Thymus (tissue), 11 donors: ENCODE results near the gene UBE2D2. TPM values are rescaled to one million over a fixed set of nuclear protein-coding genes. Genes with fewer than 3 reads are reported as not detected.
"Not testable (repeated sequence)": the region's sequence is repeated elsewhere in the genome, so short reads cannot be mapped to it uniquely, and the experiment has no call there.

Source experiments
- DNase-seq, 9 donors: peaks; one replicate each; pipeline ENCODE4 v3.0.0-alpha.2; 2013; ENCODE audit warnings: low spot score in 9 of 9, low read depth in 6 of 9, missing footprints in 1 of 9
- H3K27ac ChIP-seq, 2 donors: one replicate each; pipeline ENCODE4 v1.5.1; 2013; ENCODE audit warnings: control low read depth in 1 of 2, low read depth in 1 of 2, low read length in 1 of 2, mild to moderate bottlenecking in 1 of 2, moderate library complexity in 1 of 2
- H3K27me3 ChIP-seq, 2 donors: one replicate each; pipeline ENCODE4 v1.5.1; 2013; ENCODE audit warnings: low read length in 1 of 2; ENCODE audit not compliant: control insufficient read depth in 2 of 2, insufficient read depth in 1 of 2
- H3K36me3 ChIP-seq, 2 donors: one replicate each; pipeline ENCODE4 v1.5.1; 2013; ENCODE audit warnings: low read length in 1 of 2, mild to moderate bottlenecking in 1 of 2, moderate library complexity in 1 of 2; ENCODE audit not compliant: control insufficient read depth in 2 of 2, insufficient read depth in 2 of 2
- H3K4me1 ChIP-seq, 2 donors: one replicate each; pipeline ENCODE4 v1.5.1; 2013; ENCODE audit warnings: low read length in 2 of 2; ENCODE audit not compliant: control insufficient read depth in 2 of 2, insufficient read depth in 2 of 2
- H3K4me3 ChIP-seq, 2 donors: one replicate each; pipeline ENCODE4 v1.5.1; 2013; ENCODE audit warnings: low read length in 2 of 2, control low read depth in 1 of 2, mild to moderate bottlenecking in 1 of 2
- H3K9me3 ChIP-seq, 2 donors: one replicate each; pipeline ENCODE4 v1.5.1; 2013; ENCODE audit warnings: low read length in 1 of 2, mild to moderate bottlenecking in 1 of 2; ENCODE audit not compliant: control insufficient read depth in 2 of 2, insufficient read depth in 1 of 2
- WGBS: extraction: QIAGEN DNeasy Blood & Tissue Kit; methylation state at CpG from one replicate; pipeline ENCODE4 v1.1.7; 2013; 5-methylcytosine and 5-hydroxymethylcytosine counted together
- polyA plus RNA-seq: library from polyadenylated mRNA; stranded (reverse); fragments of 200-250 nt; gene quantifications from one replicate; pipeline ENCODE4 v1.2.3, GENCODE V29; 2013
- total RNA-seq: library from RNA; stranded (reverse); fragments of 120-200 nt; gene quantifications from one replicate; pipeline ENCODE4 v1.2.4, GENCODE V29; 2013
- donor health status: healthy.

The UBE2D2 gene
- total and polyA plus RNA-seq, 2 donors: 147 to 150 TPM

DNA sequence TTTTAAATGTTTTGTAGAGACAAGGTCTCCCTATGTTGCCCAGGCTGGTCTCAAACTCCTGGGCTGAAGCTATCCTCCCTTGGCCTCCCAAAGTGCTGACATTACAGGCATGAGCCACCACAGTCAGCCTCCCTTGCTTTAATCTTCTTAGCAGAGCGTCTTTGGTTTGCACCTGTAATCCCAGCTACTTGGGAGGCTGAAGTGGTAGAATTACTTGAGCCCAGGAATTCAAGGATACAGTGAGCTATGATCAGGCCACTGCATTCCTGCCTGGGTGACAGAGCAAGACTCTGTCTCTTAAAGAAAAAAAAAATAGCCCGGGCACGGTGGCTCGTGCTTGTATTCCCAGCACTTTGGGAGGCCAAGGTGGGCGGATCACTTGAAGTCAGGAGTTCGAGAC lies 27.8 kb downstream of the UBE2D2 start:
- H3K27ac ChIP-seq: no peak overlapping the region
- H3K27me3 ChIP-seq: no peaks in the 10 kb centered on the region
- peaks cover 8 to 13% of the 10 kb centered on the region in 2 donors for H3K36me3 ChIP-seq
- WGBS: 97% methylated on average over 6 of the region's 6 CpGs
- DNase-seq: no peak
- H3K4me1 ChIP-seq: no peaks in the 10 kb centered on the region
- no peaks in the 10 kb centered on the region for H3K9me3 ChIP-seq
- H3K4me3 ChIP-seq: no peak overlapping the region

DNA sequence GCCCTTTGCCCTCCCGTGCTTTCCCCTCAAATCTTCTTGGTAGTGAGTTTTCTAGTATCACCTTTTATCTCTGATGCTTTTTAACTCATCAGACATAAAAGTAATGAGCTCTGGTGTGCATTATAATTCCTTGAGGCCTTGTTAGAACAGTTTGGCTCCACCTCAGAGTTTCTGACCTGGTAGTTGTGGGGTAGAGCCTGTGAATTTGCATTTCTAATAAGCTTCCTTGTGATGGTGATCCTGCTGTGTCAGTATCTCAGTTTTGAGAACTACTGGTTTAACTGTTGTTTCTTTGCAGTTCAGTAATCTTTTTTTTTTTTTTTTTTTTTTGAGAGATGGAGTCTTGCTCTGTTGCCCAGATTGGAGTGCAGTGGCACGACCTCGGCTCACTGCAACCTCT lies 31.1 kb downstream of the UBE2D2 start:
- Histone ChIP-seq H3K9me3 (no peaks in the 10 kb centered on the region), H3K4me3 (no peak overlapping the region), H3K36me3 (peaks cover 7 to 10% of the 10 kb centered on the region in 2 donors), H3K4me1 (no peaks in the 10 kb centered on the region), H3K27me3 (no peaks in the 10 kb centered on the region), H3K27ac (no peak overlapping the region)
- DNase-seq: no peak
- 96% methylated on average over 3 of the region's 3 CpGs for WGBS

DNA sequence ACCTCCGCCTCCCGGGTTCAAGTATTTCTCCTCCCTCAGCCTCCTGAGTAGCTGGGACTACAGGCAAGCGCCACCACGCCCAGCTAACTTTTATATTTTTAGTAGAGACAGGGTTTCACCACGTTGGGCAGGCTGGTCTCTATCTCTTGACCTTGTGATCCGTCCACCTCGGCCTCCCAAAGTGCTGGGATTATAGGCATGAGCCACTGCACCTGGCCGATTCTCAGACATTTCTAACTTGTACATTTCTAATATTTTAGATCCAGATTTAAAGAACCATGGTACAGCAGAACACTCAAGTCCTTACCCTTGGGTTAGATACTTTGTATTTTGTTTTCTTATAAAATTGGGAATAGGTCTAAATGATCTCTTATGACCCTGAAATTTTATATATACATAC lies 31.9 kb downstream of the UBE2D2 start:
- not testable (repeated sequence) for H3K4me1 ChIP-seq, H3K9me3 ChIP-seq, DNase-seq, H3K27me3 ChIP-seq, H3K4me3 ChIP-seq, H3K27ac ChIP-seq
- H3K36me3 ChIP-seq: peaks cover 7 to 12% of the 10 kb centered on the region in 2 donors
- 97% methylated on average over 8 of the region's 8 CpGs for WGBS

DNA sequence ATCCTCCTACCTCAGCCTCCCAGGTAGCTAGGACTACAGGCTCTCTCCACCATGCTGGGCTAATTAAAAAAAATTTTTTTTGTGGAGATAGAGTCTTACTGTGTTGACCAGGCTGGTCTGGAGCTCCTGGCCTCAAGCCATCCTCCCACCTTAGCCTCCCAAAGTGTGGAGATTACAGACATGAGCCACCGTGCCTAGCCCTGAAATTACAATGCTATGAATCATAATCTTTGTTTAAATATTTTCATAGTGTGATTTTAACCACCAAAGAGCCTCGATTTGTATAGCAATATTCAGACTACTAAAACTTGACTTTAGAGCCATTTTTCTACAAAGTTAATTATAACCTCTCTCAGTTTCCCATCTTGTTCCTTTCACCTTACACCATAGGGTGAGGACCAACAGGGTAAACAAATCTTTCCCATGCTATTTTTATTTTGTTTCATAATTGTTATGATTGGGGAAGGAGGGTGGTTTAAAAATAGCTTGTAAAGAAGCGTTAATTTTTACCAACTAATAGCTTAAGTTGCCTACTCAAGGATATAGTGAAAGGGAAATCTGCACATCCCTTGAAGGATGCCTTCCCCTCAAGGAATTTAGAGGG lies 32.7 kb downstream of the UBE2D2 start:
- WGBS: 92% methylated on average over 3 of the region's 3 CpGs
- Histone ChIP-seq H3K4me3 (no peak overlapping the region), H3K36me3 (peaks cover 4 to 12% of the 10 kb centered on the region in 2 donors), H3K27ac (no peak overlapping the region), H3K27me3 (no peaks in the 10 kb centered on the region), H3K4me1 (no peaks in the 10 kb centered on the region), H3K9me3 (no peaks in the 10 kb centered on the region)
- no peak for DNase-seq

DNA sequence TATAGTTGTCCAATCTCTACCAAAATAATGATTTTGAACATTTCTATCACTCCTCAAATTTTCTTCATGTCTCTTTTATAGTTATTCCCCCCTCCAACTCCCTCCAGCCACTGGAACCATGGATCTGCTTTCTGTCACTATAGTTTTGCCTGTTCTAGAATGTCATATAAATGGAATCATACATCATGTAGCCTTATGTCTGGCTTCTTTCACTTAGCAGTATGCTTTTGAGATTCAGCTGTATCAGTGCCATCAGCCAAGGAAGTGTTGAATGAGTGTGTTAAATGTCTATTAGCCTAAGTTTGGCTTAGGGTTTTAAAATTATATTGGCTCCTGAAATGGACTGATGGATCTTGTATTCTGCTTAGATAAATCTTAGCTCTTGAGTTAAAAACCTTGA lies 36.0 kb downstream of the UBE2D2 start:
- no peaks in the 10 kb centered on the region for H3K4me1 ChIP-seq
- no peak overlapping the region for H3K27ac ChIP-seq
- no peaks in the 10 kb centered on the region for H3K9me3 ChIP-seq
- H3K27me3 ChIP-seq: no peaks in the 10 kb centered on the region
- H3K36me3 ChIP-seq: peaks cover 9 to 31% of the 10 kb centered on the region in 2 donors
- no peak overlapping the region for H3K4me3 ChIP-seq
- DNase-seq: no peak

DNA sequence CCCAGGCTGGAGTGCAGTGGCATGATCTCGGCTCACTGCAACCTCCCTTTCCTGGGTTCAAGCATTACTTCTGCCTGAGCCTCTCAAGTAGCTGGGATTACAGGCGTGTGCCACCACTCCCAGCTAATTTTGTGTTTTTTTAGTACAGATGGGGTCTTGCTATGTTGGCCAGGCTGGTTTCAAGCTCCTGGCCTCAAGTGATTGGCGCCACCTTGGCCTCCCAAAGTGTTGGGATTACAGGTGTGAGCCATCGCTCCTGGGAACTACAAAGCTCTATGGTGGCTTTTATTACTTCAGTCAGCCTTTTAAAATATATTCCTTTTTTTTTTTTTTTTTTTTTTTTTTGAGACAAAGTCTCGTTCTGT lies 37.4 kb downstream of the UBE2D2 start:
- peaks cover 16 to 42% of the 10 kb centered on the region in 2 donors for H3K36me3 ChIP-seq
- H3K27me3 ChIP-seq, H3K27ac ChIP-seq, H3K4me1 ChIP-seq, H3K4me3 ChIP-seq, DNase-seq, H3K9me3 ChIP-seq: not testable (repeated sequence)
- 98% methylated on average over 5 of the region's 5 CpGs for WGBS

DNA sequence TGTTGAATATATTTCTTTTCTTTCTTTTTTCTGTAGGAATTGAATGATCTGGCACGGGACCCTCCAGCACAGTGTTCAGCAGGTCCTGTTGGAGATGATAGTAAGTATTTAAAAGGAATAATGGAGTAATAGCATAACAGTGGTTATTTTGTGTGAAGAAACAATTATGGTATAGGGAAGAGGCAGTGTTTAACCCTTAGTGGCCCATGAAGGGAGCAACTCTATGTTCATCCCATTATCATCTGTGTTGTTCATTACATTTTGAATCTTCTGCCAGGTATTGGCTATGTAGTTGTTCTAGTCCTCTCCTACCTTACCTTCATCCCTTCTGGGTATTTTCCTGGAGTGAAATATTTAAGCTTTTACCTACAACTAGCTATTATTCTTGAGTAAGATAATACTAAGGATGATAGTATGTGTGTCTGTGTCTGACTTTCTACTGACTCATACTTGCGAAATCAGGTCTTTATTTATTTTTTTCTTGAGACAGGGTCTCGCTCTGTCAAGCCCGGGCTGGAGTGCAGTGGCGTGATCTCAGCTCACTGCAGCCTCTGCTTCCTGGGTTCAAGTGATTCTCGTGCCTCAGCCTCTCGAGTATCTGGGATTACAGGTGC lies 39.3 kb downstream of the UBE2D2 start:
- peaks cover 24 to 48% of the 10 kb centered on the region in 2 donors for H3K36me3 ChIP-seq
- no peak for DNase-seq
- WGBS: 86% methylated on average over 7 of the region's 7 CpGs
- no peaks in the 10 kb centered on the region for H3K4me1 ChIP-seq
- H3K27me3 ChIP-seq: no peaks in the 10 kb centered on the region
- H3K4me3 ChIP-seq: no peak overlapping the region
- no peaks in the 10 kb centered on the region for H3K9me3 ChIP-seq
- H3K27ac ChIP-seq: no peak overlapping the region

DNA sequence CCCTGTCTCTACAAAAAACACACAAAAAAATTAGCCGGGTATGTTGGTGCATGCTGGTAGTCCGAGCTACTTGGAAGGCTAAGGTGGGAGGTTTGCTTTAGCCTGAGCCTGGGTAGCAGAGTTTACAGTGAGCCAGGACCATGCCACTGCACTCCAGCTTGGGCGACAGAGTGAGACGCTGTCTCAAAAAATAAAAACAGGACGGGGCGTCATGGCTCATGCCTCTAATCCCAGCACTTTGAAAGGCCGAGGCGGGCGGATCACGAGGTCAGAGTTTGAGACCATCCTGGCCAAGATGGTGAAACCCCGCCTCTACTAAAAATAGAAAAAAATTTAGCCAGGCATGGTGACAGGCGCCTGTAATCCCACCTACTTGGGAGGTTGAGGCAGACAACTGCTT lies 40.3 kb downstream of the UBE2D2 start:
- DNase-seq: no peak
- H3K4me3 ChIP-seq: no peak overlapping the region
- WGBS: 97% methylated on average over 12 of the region's 12 CpGs
- no peaks in the 10 kb centered on the region for H3K9me3 ChIP-seq
- H3K36me3 ChIP-seq: peaks cover 31 to 54% of the 10 kb centered on the region in 2 donors
- no peaks in the 10 kb centered on the region for H3K27me3 ChIP-seq
- H3K27ac ChIP-seq: no peak overlapping the region
- H3K4me1 ChIP-seq: no peaks in the 10 kb centered on the region

DNA sequence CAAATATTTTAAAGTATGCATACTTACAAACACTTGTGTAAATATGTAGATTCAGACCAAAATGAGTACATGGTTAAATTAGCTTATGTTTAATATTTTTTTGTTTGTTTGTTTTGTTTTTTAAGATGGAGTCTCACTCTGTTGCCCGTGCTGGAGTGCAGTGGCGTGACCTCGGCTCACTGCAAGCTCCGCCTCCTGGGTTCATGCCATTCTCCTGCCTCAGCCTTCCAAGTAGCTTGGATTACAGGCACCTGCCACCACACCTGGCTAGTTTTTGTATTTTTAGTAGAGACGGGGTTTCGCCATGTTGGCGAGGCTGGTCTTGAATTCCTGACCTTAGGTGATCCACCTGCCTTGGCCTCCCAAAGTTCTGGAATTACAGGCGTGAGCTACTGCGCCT lies 40.8 kb downstream of the UBE2D2 start:
- H3K9me3 ChIP-seq, H3K27me3 ChIP-seq, H3K4me1 ChIP-seq, DNase-seq, H3K27ac ChIP-seq, H3K4me3 ChIP-seq: not testable (repeated sequence)
- WGBS: 97% methylated on average over 9 of the region's 9 CpGs
- H3K36me3 ChIP-seq: peaks cover 31 to 54% of the 10 kb centered on the region in 2 donors
